VCaP (cell line): Measurements from ENCODE around the gene HOPX.
"Not testable (repeated sequence)": the region's sequence is repeated elsewhere in the genome, so short reads cannot be mapped to it uniquely, and the experiment has no call there.

Experiments
- H3K27ac ChIP-seq: fragments of 450-650 bp; 2 replicates; pipeline ENCODE4 v1.5.1; 2017
- TF ChIP-seq, protein P1 (sequence below): fragments of 450-650 bp; conservative IDR thresholded peaks from 2 replicates; pipeline ENCODE4 v1.5.1; 2017; ENCODE audit warnings: mild to moderate bottlenecking, moderate library complexity

Gene HOPX

DNA sequence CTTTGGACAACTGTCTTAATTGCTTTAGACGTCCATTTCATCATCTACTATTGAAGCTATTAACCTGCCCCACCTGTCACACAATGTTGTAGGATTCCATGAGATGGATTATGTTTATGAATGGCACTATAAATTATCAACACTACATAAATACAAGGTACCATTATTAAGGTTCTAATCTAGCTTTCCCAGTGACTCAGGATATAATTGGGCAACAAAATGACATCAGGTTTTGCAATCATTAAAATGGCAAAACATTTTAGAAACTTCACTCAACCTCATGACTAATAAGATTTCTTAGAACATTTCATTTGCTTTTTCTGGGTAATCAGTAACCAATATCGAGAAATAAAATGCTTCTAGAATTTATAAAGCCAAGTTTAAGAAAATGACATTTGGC is 9.2 kb downstream of the HOPX start:
- H3K27ac ChIP-seq, result 0 out of 2 replicates have a peak overlapping the region, but pooled peaks have one; percentile 4
- TF ChIP-seq, protein P1, sequence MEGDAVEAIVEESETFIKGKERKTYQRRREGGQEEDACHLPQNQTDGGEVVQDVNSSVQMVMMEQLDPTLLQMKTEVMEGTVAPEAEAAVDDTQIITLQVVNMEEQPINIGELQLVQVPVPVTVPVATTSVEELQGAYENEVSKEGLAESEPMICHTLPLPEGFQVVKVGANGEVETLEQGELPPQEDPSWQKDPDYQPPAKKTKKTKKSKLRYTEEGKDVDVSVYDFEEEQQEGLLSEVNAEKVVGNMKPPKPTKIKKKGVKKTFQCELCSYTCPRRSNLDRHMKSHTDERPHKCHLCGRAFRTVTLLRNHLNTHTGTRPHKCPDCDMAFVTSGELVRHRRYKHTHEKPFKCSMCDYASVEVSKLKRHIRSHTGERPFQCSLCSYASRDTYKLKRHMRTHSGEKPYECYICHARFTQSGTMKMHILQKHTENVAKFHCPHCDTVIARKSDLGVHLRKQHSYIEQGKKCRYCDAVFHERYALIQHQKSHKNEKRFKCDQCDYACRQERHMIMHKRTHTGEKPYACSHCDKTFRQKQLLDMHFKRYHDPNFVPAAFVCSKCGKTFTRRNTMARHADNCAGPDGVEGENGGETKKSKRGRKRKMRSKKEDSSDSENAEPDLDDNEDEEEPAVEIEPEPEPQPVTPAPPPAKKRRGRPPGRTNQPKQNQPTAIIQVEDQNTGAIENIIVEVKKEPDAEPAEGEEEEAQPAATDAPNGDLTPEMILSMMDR, result no peak

DNA sequence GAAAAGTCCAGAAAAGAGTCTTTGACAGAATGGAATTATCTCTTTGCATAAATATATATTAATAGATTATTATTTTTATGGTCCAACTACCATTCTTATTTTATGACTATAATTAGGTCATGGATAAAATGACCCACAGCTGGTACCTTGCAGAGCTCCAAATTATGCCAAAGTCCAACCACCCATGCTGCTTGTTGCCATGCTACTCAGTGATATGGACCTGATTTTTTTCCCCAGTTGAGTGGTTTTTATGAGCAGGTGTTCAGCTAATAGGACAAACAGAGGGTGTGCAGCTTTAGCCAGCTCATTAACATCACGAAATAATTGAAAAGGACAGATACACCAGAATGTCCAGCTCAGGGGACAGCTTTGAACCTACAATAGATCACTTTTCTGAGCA is 9.7 kb downstream of the HOPX start:
- 0 out of 2 replicates have a peak overlapping the region, but pooled peaks have one; percentile 4 for H3K27ac ChIP-seq
- TF ChIP-seq, protein P1, result no peak

DNA sequence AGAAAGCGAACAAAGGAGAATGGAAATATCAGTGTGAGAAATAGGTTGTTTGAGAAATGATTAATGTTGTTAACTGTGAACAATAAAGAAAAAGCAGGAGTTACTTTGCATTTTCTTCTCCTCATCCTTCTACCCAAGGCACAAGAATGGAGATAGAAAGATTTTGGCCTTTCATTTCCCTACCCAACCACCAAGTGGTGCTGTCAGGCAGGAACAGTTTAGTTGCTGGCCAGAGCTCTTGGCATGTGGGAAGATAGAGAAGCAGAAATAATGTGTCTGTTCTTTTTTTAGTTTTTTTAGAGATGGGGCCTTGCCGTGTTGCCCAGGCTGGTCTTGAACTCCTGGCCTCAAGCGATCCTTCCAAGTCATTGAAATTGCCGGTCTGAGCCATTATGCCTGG is 12.8 kb downstream of the HOPX start:
- H3K27ac ChIP-seq, result no peak overlapping the region
- TF ChIP-seq, protein P1, result peak; percentile 53

DNA sequence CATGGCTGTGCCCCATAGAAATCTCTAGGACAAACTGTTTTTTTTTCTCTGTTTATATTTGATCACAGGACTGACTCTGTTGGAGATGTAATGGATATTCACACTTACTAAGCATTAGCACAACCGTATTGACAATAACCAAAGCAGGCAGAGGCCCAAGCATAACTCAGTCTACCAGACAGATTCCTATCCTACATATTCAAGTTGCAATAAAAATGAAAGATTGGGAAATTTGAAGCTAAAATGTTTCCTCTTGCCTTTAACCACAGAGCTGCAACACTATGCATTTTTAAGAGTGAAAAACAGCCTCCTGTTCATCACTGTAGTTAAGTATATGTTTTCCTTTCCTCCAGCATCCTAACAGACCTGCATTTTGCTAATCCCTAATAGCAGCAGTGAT is 13.7 kb downstream of the HOPX start:
- not testable (repeated sequence) for H3K27ac ChIP-seq

DNA sequence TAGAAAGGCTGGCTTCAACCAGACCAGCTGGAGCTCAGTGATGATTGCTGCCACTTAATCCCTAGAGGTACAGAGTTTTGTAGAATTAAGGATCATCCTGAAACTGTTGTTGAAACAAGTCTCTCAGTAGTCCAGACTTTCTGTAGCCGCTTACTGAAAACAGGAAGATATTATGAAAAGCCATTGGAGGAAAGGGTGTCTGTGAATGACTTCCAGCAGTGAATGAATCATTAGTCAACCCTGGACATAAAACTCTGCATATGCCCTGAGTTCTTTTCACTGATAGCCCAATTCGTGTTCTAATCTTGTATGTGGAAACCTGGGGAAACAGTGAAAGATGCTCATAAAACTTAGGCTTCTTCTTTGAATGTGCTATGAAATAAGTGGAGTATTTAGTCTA is 14.8 kb downstream of the HOPX start:
- TF ChIP-seq, protein P1, result no peak
- H3K27ac ChIP-seq, result no peak overlapping the region

DNA sequence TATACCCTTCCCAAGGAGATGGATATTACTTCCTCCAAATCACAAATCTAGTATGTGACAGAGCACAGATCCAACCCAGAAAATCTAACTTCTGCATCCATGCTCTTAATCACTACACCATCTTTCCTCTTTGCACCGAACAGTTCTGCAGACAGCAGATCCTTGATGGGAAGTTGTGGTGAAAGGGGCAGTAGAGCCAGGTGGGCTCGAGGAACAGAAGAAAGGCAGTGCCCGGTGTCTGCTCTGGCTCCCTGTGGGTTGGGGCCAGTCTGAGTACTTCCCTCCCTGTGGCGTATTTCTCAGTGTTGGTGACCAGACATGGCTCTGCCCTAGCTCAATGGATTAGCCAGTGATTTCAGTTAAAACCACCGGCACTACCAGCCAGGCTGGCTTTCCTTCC is 15.3 kb downstream of the HOPX start:
- TF ChIP-seq, protein P1, result no peak
- H3K27ac ChIP-seq, result no peak overlapping the region

- TF ChIP-seq, protein P1, result no peak
These were observed 18.2 kb downstream of the HOPX start for GRCh38 chr4:56662782-56663468.

DNA sequence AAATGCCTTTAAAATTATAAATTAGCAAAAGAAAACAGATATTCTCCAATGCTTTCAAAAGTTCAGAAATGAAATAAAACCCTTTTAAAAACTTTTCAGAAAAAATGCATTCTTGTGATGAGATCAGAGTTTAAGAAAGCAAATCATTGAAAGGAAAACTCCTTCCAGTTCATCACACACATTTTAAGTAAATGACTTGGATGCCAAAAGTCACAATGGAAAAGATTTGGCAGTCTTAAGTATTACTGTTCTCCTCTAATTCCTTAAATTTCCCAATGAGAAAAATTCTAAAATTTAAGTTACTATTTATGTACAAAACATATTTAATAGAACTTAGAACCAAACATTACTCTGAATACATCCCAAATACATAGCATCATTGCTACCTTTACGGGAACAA is 21.1 kb downstream of the HOPX start:
- TF ChIP-seq, protein P1, result no peak
- H3K27ac ChIP-seq, result no peak overlapping the region

More at GRCh38 chr4:56662782-56663468, 18.2 kb downstream of the HOPX start:
- H3K27ac ChIP-seq, result no peak overlapping the region
